Endothelial cell of umbilical vein (primary cell): ENCODE data around the gene RPL22. TPM values are rescaled to one million over a fixed set of nuclear protein-coding genes. Genes with fewer than 3 reads are reported as not detected.

Experiments
- BruUV-seq: library from RNA; stranded (reverse); fragments of 400-500 nt; replicated peaks from 2 replicates; lab custom pipeline; 2021; lab: Mats Ljungman, UMichigan
- CTCF ChIA-PET: fragments of 300-600, 350-600 bp; sonication (Branson Sonifier 250); formaldehyde crosslinking; loops from one replicate; lab custom pipeline; 2021; ENCODE audit warnings: antibody characterized with exemption, inconsistent platforms; lab: Charles Lee
- POLR2A ChIA-PET: fragments of 300-600, 350-600 bp; sonication (Branson Sonifier 250); formaldehyde crosslinking; loops from one replicate; lab custom pipeline; 2021; ENCODE audit warnings: antibody characterized with exemption, inconsistent platforms; lab: Charles Lee
- DNase-seq: peaks from one replicate; pipeline ENCODE4 v3.0.0-alpha.2; 2011; ENCODE audit warnings: low read depth, low spot score
- FAIRE-seq: peaks from 2 replicates; lab custom pipeline; 2011; peaks lifted over from hg19 to GRCh38; lab: Jason Lieb, UNC
- H2AFZ ChIP-seq: 2 replicates; pipeline ENCODE4 v1.6.0; 2012; ENCODE audit warnings: low read depth, low read length, control low read depth, inconsistent platforms
- H3K27ac ChIP-seq: 2 replicates; pipeline ENCODE4 v1.5.1; 2011; ENCODE audit warnings: low read depth, mild to moderate bottlenecking, control low read depth, low read length, moderate library complexity; ENCODE audit not compliant: insufficient read depth
- H3K27me3 ChIP-seq, 2 experiments: 2 replicates each; pipeline versions ENCODE4 v1.6.0 to v1.6.1; 2011; ENCODE audit warnings: low read length in 2 of 2, mixed read lengths in 1 of 2; ENCODE audit not compliant: control insufficient read depth in 2 of 2, insufficient read depth in 2 of 2
- H3K36me3 ChIP-seq, 2 experiments: 2 replicates in 1 of 2; 3 replicates in 1 of 2; pipeline ENCODE4 v1.5.1; 2011; ENCODE audit warnings: low read length in 2 of 2, mild to moderate bottlenecking in 1 of 2, moderate library complexity in 1 of 2; ENCODE audit not compliant: control insufficient read depth in 2 of 2, insufficient read depth in 2 of 2; ENCODE audit errors: extremely low read depth in 1 of 2
- H3K4me1 ChIP-seq: 3 replicates; pipeline ENCODE4 v1.5.1; 2011; ENCODE audit warnings: mild to moderate bottlenecking, low read length; ENCODE audit not compliant: control insufficient read depth, insufficient read depth; ENCODE audit errors: extremely low read depth
- H3K4me2 ChIP-seq: 2 replicates; pipeline ENCODE4 v1.6.1; 2011; ENCODE audit warnings: low read length, control low read depth, mixed read lengths; ENCODE audit not compliant: insufficient read depth
- H3K4me3 ChIP-seq, 3 experiments: fragments of 200-600 bp in 1 of 3; sonication (generic), shearing (Covaris generic) in 1 of 3; replicated peaks in 1 of 3; 2 replicates each; pipeline ENCODE4 v1.5.1; 2011 to 2016; ENCODE audit warnings: control low read depth in 3 of 3, low read length in 3 of 3, mild to moderate bottlenecking in 2 of 3, inconsistent platforms in 1 of 3, low read depth in 1 of 3, moderate library complexity in 1 of 3; ENCODE audit not compliant: insufficient read depth in 1 of 3
- H3K79me2 ChIP-seq: 2 replicates; pipeline ENCODE4 v1.6.0; 2012; ENCODE audit warnings: low read length, inconsistent platforms; ENCODE audit not compliant: control insufficient read depth, insufficient read depth
- H3K9ac ChIP-seq: replicated peaks from 2 replicates; pipeline ENCODE3; 2011; ENCODE audit warnings: low read length, control low read depth; ENCODE audit not compliant: insufficient read depth; ENCODE audit errors: extremely low read depth
- H3K9me1 ChIP-seq: replicated peaks from 3 replicates; pipeline ENCODE4 v1.6.0; 2011; ENCODE audit warnings: mild to moderate bottlenecking, low read length; ENCODE audit not compliant: control insufficient read depth, insufficient read depth; ENCODE audit errors: extremely low read depth
- H3K9me3 ChIP-seq: replicated peaks from 2 replicates; pipeline ENCODE4 v1.5.1; 2012; ENCODE audit warnings: low read length, inconsistent platforms; ENCODE audit not compliant: control insufficient read depth, insufficient read depth
- H4K20me1 ChIP-seq: replicated peaks from 2 replicates; pipeline ENCODE3; 2011; ENCODE audit warnings: mild to moderate bottlenecking, low read length; ENCODE audit not compliant: control insufficient read depth, insufficient read depth; ENCODE audit errors: extremely low read depth
- EZH2 ChIP-seq: IDR thresholded peaks from 2 replicates; pipeline ENCODE4 v1.6.1; 2012; ENCODE audit warnings: borderline replicate concordance, low read depth, mild to moderate bottlenecking, moderate library complexity, low read length, inconsistent platforms; ENCODE audit not compliant: severe bottlenecking
- FOS ChIP-seq: IDR thresholded peaks from 2 replicates; pipeline ENCODE4 v1.6.1; 2011; ENCODE audit warnings: mild to moderate bottlenecking, low read length, moderate library complexity, borderline replicate concordance; ENCODE audit not compliant: insufficient read depth
- GATA2 ChIP-seq: IDR thresholded peaks from 2 replicates; pipeline ENCODE4 v1.7.0; 2011; ENCODE audit warnings: low read depth, mild to moderate bottlenecking, moderate library complexity, mixed read lengths, low read length; ENCODE audit not compliant: insufficient read length, insufficient read depth
- JUN ChIP-seq: IDR thresholded peaks from 2 replicates; pipeline ENCODE4 v1.6.1; 2011; ENCODE audit warnings: borderline replicate concordance, low read depth; ENCODE audit not compliant: insufficient read length, insufficient read depth
- MYC ChIP-seq: IDR thresholded peaks from one replicate; pipeline ENCODE4 v1.6.1; 2011; ENCODE audit warnings: mild to moderate bottlenecking, low read depth, low read length
- POLR2A ChIP-seq: IDR thresholded peaks from 2 replicates; pipeline ENCODE4 v1.6.1; 2012; ENCODE audit warnings: low read depth, mild to moderate bottlenecking, control low read depth, low read length
- POLR2AphosphoS5 ChIP-seq: IDR thresholded peaks from 2 replicates; pipeline ENCODE4 v1.6.1; 2012; ENCODE audit warnings: low read depth, mild to moderate bottlenecking, control low read depth, low read length, moderate library complexity; ENCODE audit not compliant: insufficient read depth
- dilution Hi-C: fragments of 300-500 bp; cut with MboI; formaldehyde crosslinking; loops from one replicate; pipeline ENCODE4 v1.15.0; 2019; ENCODE audit warnings: low sequenced_read_pairs; ENCODE audit not compliant: extremely low pct_ligation_motif_present
- intact Hi-C: fragments of 100-400 bp; cut with micrococcal nuclease; formaldehyde crosslinking; loops from one replicate; pipeline ENCODE4 v1.10.0; 2022
- polyA plus RNA-seq, 4 experiments: library from polyadenylated mRNA; depleted of rRNA in 3 of 4; stranded (reverse) in 3 of 4; unstranded in 1 of 4; fragments of >200 nt; gene quantifications; 2 replicates each; pipeline versions ENCODE4 v1.2.1 to v1.2.3, GENCODE V29; 2011 to 2012; ENCODE audit warnings: missing spikeins in 1 of 4
- total RNA-seq: library from RNA; stranded (reverse); gene quantifications from 2 replicates; pipeline ENCODE4 v1.2.3, GENCODE V29; 2021
- TF ChIP-seq, protein P1 (sequence below), 2 donors: IDR thresholded peaks; 1 replicate in 1 of 2; 2 replicates in 1 of 2; pipeline ENCODE4 v1.5.1; 2011; ENCODE audit warnings: low read length in 2 of 2, mild to moderate bottlenecking in 2 of 2, moderate library complexity in 2 of 2, control low read depth in 1 of 2, inconsistent platforms in 1 of 2, low read depth in 1 of 2; ENCODE audit not compliant: insufficient read depth in 1 of 2; ENCODE audit errors: extremely low read depth in 1 of 2
- TF ChIP-seq, protein P2 (sequence below): IDR thresholded peaks from 2 replicates; pipeline ENCODE4 v1.6.1; 2011; ENCODE audit not compliant: insufficient read depth, insufficient read length

The RPL22 gene
- total and polyA plus RNA-seq, 2 donors (not counting 3 experiments of a cell fraction or from before 2014, with no cell fraction given) = 71.2 to 343 TPM

DNA sequence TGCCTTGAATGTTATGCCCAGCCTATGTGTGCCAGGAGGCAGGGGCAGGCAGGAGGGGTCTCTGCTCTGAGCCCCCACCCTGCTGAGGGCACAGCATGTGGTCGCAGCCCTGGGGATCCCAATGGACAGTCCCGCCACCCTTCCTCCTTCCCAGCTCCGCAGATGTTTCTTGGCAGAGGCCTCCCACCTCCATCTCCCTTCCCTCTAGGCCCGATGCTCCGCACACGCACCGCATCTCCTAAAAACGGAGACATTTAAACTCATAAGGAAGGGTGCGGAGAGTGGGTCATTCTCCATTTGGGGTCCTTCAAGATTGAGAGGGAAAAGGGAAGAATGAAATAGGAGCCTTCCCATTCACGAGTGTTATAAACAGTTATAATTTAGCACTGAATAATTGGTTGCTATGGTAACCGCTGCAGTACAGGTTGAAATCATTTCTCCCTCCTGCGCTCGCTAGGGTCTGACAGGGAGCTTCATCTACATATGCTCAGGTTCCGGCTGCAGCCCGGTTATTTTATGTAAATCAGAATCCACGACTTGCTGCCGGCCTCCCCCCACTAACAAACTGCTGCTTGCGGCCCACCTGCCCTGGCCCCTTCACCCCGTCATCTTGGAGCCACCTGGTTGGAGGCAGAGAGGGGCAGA is 35.3 kb downstream of the RPL22 start:
- FAIRE-seq = no peak
- no peak overlapping the region for H3K4me3 ChIP-seq
- ChIA-PET POLR2A (no interaction called here), CTCF (interaction anchor here (1.1 kb wide), 1 partner anchor 111 kb away, joined by 4 read pairs; no protein-coding TSS in a partner anchor)
- no peaks in the 10 kb centered on the region for H3K36me3 ChIP-seq
- DNase-seq = no peak
- H3K9me1 ChIP-seq = no peaks in the 10 kb centered on the region
- dilution Hi-C loops = no loop called here
- H3K79me2 ChIP-seq = no peaks in the 10 kb centered on the region
- H4K20me1 ChIP-seq = no peaks in the 10 kb centered on the region
- no peaks in the 10 kb centered on the region for H3K27me3 ChIP-seq
- H3K4me1 ChIP-seq = no peaks in the 10 kb centered on the region
- no peak overlapping the region for H3K9ac ChIP-seq
- no peak overlapping the region for H3K27ac ChIP-seq
- BruUV-seq = no TSS peak
- intact Hi-C loops = loop anchor here (5.0 kb wide), 1 partner anchor 1453 kb away; no protein-coding TSS in a partner anchor
- H3K9me3 ChIP-seq = no peaks in the 10 kb centered on the region
- TF ChIP-seq FOS (no peak), POLR2A (no peak), EZH2 (no peak), GATA2 (no peak), MYC (no peak), POLR2AphosphoS5 (no peak), JUN (no peak)
- TF ChIP-seq, protein P1, sequence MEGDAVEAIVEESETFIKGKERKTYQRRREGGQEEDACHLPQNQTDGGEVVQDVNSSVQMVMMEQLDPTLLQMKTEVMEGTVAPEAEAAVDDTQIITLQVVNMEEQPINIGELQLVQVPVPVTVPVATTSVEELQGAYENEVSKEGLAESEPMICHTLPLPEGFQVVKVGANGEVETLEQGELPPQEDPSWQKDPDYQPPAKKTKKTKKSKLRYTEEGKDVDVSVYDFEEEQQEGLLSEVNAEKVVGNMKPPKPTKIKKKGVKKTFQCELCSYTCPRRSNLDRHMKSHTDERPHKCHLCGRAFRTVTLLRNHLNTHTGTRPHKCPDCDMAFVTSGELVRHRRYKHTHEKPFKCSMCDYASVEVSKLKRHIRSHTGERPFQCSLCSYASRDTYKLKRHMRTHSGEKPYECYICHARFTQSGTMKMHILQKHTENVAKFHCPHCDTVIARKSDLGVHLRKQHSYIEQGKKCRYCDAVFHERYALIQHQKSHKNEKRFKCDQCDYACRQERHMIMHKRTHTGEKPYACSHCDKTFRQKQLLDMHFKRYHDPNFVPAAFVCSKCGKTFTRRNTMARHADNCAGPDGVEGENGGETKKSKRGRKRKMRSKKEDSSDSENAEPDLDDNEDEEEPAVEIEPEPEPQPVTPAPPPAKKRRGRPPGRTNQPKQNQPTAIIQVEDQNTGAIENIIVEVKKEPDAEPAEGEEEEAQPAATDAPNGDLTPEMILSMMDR (IDR thresholded peaks at IDR 0.05; ENCODE audit: extremely low read depth in 1 of 2, insufficient read depth in 1 of 2, low read depth in 1 of 2, low read length in 2 of 2) = no peak
- TF ChIP-seq, protein P2, sequence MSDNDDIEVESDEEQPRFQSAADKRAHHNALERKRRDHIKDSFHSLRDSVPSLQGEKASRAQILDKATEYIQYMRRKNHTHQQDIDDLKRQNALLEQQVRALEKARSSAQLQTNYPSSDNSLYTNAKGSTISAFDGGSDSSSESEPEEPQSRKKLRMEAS = no peak
- H3K4me2 ChIP-seq = no peak overlapping the region
- no peak overlapping the region for H2AFZ ChIP-seq
